Fibroblast of lung (primary cell): ENCODE results near the gene CSAD. TPM values are rescaled to one million over a fixed set of nuclear protein-coding genes. Genes with fewer than 3 reads are reported as not detected.

Source experiments
- DNase-seq, 2 donors: peaks; one replicate each; pipeline versions ENCODE4 v3.0.0 to v3.0.0-alpha.2; 2010; ENCODE audit warnings: low read depth in 2 of 2
- H2AFZ ChIP-seq: 2 replicates; pipeline ENCODE4 v1.5.1; 2012; ENCODE audit warnings: low read length, control low read depth, inconsistent platforms
- H3K27ac ChIP-seq: 2 replicates; pipeline ENCODE4 v1.5.1; 2011; ENCODE audit warnings: low read length, control low read depth; ENCODE audit not compliant: insufficient read depth
- H3K27me3 ChIP-seq: 2 replicates; pipeline ENCODE4 v1.5.1; 2011; ENCODE audit warnings: mild to moderate bottlenecking, low read length; ENCODE audit not compliant: control insufficient read depth, insufficient read depth
- H3K36me3 ChIP-seq: 2 replicates; pipeline ENCODE4 v1.5.1; 2011; ENCODE audit warnings: low read length; ENCODE audit not compliant: control insufficient read depth, insufficient read depth
- H3K4me1 ChIP-seq: 2 replicates; pipeline ENCODE4 v1.5.1; 2011; ENCODE audit warnings: low read length; ENCODE audit not compliant: control insufficient read depth, insufficient read depth; ENCODE audit errors: extremely low read depth
- H3K4me2 ChIP-seq: 2 replicates; pipeline ENCODE4 v1.5.1; 2011; ENCODE audit warnings: low read length, control low read depth; ENCODE audit not compliant: insufficient read depth; ENCODE audit errors: extremely low read depth
- H3K4me3 ChIP-seq, 4 experiments: fragments of 200-600 bp in 1 of 4; sonication (generic) in 1 of 4; replicated peaks in 1 of 4; 2 replicates each; pipeline ENCODE4 v1.5.1; 2011 to 2016; ENCODE audit warnings: low read length in 4 of 4, low read depth in 3 of 4, mild to moderate bottlenecking in 3 of 4, control low read depth in 2 of 4, inconsistent platforms in 1 of 4, mixed read lengths in 1 of 4; ENCODE audit not compliant: insufficient read depth in 1 of 4; ENCODE audit errors: control extremely low read depth in 1 of 4
- H3K79me2 ChIP-seq: 2 replicates; pipeline ENCODE4 v1.5.1; 2012; ENCODE audit warnings: mild to moderate bottlenecking, low read length, inconsistent platforms; ENCODE audit not compliant: control insufficient read depth, insufficient read depth
- H3K9ac ChIP-seq: 2 replicates; pipeline ENCODE4 v1.5.1; 2011; ENCODE audit warnings: mild to moderate bottlenecking, low read length, control low read depth; ENCODE audit not compliant: insufficient read depth
- H3K9me3 ChIP-seq: 2 replicates; pipeline ENCODE4 v1.5.1; 2012; ENCODE audit warnings: low read depth, low read length; ENCODE audit not compliant: control insufficient read depth, insufficient read depth
- H4K20me1 ChIP-seq: 2 replicates; pipeline ENCODE4 v1.5.1; 2011; ENCODE audit warnings: low read length; ENCODE audit not compliant: control insufficient read depth, insufficient read depth; ENCODE audit errors: extremely low read depth
- CTCF ChIP-seq, 2 donors: IDR thresholded peaks in 1 of 2; conservative IDR thresholded peaks in 1 of 2; 1 replicate in 1 of 2; 2 replicates in 1 of 2; pipeline ENCODE4 v1.5.1; 2011 to 2012; ENCODE audit warnings: low read length in 2 of 2, control low read depth in 1 of 2, inconsistent platforms in 1 of 2, low read depth in 1 of 2, mild to moderate bottlenecking in 1 of 2
- EZH2 ChIP-seq: IDR thresholded peaks from 2 replicates; pipeline ENCODE4 v1.5.1; 2012; ENCODE audit warnings: low read length, control low read depth, mild to moderate bottlenecking; ENCODE audit errors: missing control alignments
- polyA plus RNA-seq, 2 donors: library from polyadenylated mRNA; depleted of rRNA in 1 of 2; stranded (reverse) in 1 of 2; unstranded in 1 of 2; fragments of >200 nt; gene quantifications; 2 replicates each; pipeline ENCODE4 v1.2.1, GENCODE V29; 2011 to 2012; ENCODE audit warnings: missing spikeins in 1 of 2
- total RNA-seq: library from RNA; depleted of rRNA; stranded (reverse); fragments of >200 nt; gene quantifications from 2 replicates; pipeline ENCODE4 v1.2.1, GENCODE V29; 2014

Gene CSAD
- total and polyA plus RNA-seq, 2 donors (not counting 1 experiment from before 2014, with no cell fraction given) = 7.8 to 10.1 TPM

- Histone ChIP-seq H3K4me1 (peaks cover 16% of the 10 kb centered on the region), H3K79me2 (no peaks in the 10 kb centered on the region), H3K4me2 (no peak overlapping the region), H3K27me3 (no peaks in the 10 kb centered on the region), H3K9me3 (no peaks in the 10 kb centered on the region), H2AFZ (peak overlapping the region; percentile 17), H4K20me1 (no peaks in the 10 kb centered on the region), H3K27ac (no peak overlapping the region), H3K36me3 (peaks cover 4% of the 10 kb centered on the region), H3K9ac (no peak overlapping the region), H3K4me3 (no peak overlapping the region)
- TF ChIP-seq EZH2 (no peak), CTCF (conservative IDR thresholded peaks at IDR 0.05 in 1 of 2, IDR thresholded peaks at IDR 0.05 in 1 of 2; ENCODE audit: low read depth in 1 of 2, low read length in 2 of 2) (no peak)
- DNase-seq = peak in 1 of 2 donors; percentile 50
These were observed 7.5 kb downstream of the CSAD start for GRCh38 chr12:53173085-53173715.

GRCh38 chr12:53172352-53172751, 8.4 kb downstream of the CSAD start:
- TF ChIP-seq EZH2 = no peak
- TF ChIP-seq CTCF (conservative IDR thresholded peaks at IDR 0.05 in 1 of 2, IDR thresholded peaks at IDR 0.05 in 1 of 2; ENCODE audit: low read depth in 1 of 2, low read length in 2 of 2) = no peak
- H3K27me3 ChIP-seq = no peaks in the 10 kb centered on the region
- no peak overlapping the region for H3K9ac ChIP-seq
- H3K36me3 ChIP-seq = peaks cover 4% of the 10 kb centered on the region
- H4K20me1 ChIP-seq = no peaks in the 10 kb centered on the region
- peak; percentile 46 to 75 for DNase-seq
- H3K4me3 ChIP-seq = no peak overlapping the region
- H3K9me3 ChIP-seq = no peaks in the 10 kb centered on the region
- H3K4me1 ChIP-seq = peaks cover 16% of the 10 kb centered on the region
- H3K79me2 ChIP-seq = no peaks in the 10 kb centered on the region
- no peak overlapping the region for H2AFZ ChIP-seq
- H3K4me2 ChIP-seq = no peak overlapping the region
- H3K27ac ChIP-seq = no peak overlapping the region

GRCh38 chr12:53171725-53172329, 8.9 kb downstream of the CSAD start:
- Histone ChIP-seq H3K4me1 (peaks cover 16% of the 10 kb centered on the region), H3K27ac (no peak overlapping the region)

More at GRCh38 chr12:53171725-53172329, 8.9 kb downstream of the CSAD start:
- Histone ChIP-seq H3K36me3 (peaks cover 4% of the 10 kb centered on the region), H3K9ac (no peak overlapping the region), H3K4me3 (no peak overlapping the region), H3K27me3 (no peaks in the 10 kb centered on the region), H3K4me2 (no peak overlapping the region), H2AFZ (peak overlapping the region; percentile 26), H3K79me2 (no peaks in the 10 kb centered on the region), H3K9me3 (no peaks in the 10 kb centered on the region), H4K20me1 (no peaks in the 10 kb centered on the region)
- TF ChIP-seq CTCF (conservative IDR thresholded peaks at IDR 0.05 in 1 of 2, IDR thresholded peaks at IDR 0.05 in 1 of 2; ENCODE audit: low read depth in 1 of 2, low read length in 2 of 2) (no peak), EZH2 (no peak)
- peak in 1 of 2 donors; percentile 11 for DNase-seq
